Measurements from ENCODE around the gene ZNF215.
"Not testable (repeated sequence)": the region's sequence is repeated elsewhere in the genome, so short reads cannot be mapped to it uniquely, and the experiment has no call there.

GRCh38 chr11:6954248-6954647 lies 28.0 kb downstream of the ZNF215 start:
- TF ChIP-seq, protein P1, sequence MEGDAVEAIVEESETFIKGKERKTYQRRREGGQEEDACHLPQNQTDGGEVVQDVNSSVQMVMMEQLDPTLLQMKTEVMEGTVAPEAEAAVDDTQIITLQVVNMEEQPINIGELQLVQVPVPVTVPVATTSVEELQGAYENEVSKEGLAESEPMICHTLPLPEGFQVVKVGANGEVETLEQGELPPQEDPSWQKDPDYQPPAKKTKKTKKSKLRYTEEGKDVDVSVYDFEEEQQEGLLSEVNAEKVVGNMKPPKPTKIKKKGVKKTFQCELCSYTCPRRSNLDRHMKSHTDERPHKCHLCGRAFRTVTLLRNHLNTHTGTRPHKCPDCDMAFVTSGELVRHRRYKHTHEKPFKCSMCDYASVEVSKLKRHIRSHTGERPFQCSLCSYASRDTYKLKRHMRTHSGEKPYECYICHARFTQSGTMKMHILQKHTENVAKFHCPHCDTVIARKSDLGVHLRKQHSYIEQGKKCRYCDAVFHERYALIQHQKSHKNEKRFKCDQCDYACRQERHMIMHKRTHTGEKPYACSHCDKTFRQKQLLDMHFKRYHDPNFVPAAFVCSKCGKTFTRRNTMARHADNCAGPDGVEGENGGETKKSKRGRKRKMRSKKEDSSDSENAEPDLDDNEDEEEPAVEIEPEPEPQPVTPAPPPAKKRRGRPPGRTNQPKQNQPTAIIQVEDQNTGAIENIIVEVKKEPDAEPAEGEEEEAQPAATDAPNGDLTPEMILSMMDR (IDR thresholded peaks at IDR 0.05): not testable (repeated sequence)
- TF ChIP-seq POLR2A (IDR thresholded peaks at IDR 0.05): not testable (repeated sequence)
